ENCODE data around the gene SSTR3. TPM values are rescaled to one million over a fixed set of nuclear protein-coding genes. Genes with fewer than 3 reads are reported as not detected.

Gene SSTR3
- total and polyA plus RNA-seq, 2 of the 13 experiments (the other 11 are each of a cell fraction or from before 2014, with no cell fraction given) = 0.08 to 0.64 TPM

GRCh38 chr22:37174964-37175363 is 37.3 kb downstream of the SSTR3 start (continued):
- TF ChIP-seq RORA (CRISPR knock-in tag; IDR thresholded peaks at IDR 0.05) (no peak), ZNF589 (CRISPR knock-in tag; conservative IDR thresholded peaks at IDR 0.05) (no peak), CREB3 (CRISPR knock-in tag; IDR thresholded peaks at IDR 0.05) (no peak), ZNF136 (CRISPR knock-in tag; IDR thresholded peaks at IDR 0.05; ENCODE audit: low read depth) (no peak), ZNF530 (CRISPR knock-in tag; IDR thresholded peaks at IDR 0.05; ENCODE audit: low read depth) (no peak), ZNF687 (CRISPR knock-in tag; IDR thresholded peaks at IDR 0.05) (no peak), MAFF (IDR thresholded peaks at IDR 0.05; ENCODE audit: low read depth, low read length) (no peak), HINFP (CRISPR knock-in tag; IDR thresholded peaks at IDR 0.05; ENCODE audit: low read depth) (no peak)
